GM06990 (cell line): ENCODE results near the gene UBE2U.

Experiments used
- DNase-seq: peaks from one replicate; pipeline ENCODE4 v3.0.0-alpha.2; 2011; ENCODE audit not compliant: insufficient read length; ENCODE audit errors: extremely low read depth
- H3K27me3 ChIP-seq: replicated peaks from 2 replicates; pipeline ENCODE4 v1.6.0; 2011; ENCODE audit warnings: low read length; ENCODE audit not compliant: control insufficient read depth, insufficient read depth
- H3K36me3 ChIP-seq: 2 replicates; pipeline ENCODE4 v1.5.1; 2011; ENCODE audit warnings: low read length; ENCODE audit not compliant: control insufficient read depth, insufficient read depth
- H3K4me3 ChIP-seq: replicated peaks from 2 replicates; pipeline ENCODE4 v1.5.1; 2011; ENCODE audit warnings: low read depth, mild to moderate bottlenecking, control low read depth, low read length
- CTCF ChIP-seq: IDR thresholded peaks from 2 replicates; pipeline ENCODE4 v1.5.1; 2011; ENCODE audit warnings: low read length, control low read depth, mild to moderate bottlenecking, inconsistent platforms; ENCODE audit not compliant: insufficient read depth, poor library complexity, severe bottlenecking

UBE2U gene

GRCh38 chr1:64240206-64240605, 36.8 kb downstream of the UBE2U start:
- TF ChIP-seq CTCF = no peak
- H3K36me3 ChIP-seq = no peaks in the 10 kb centered on the region
- no peak overlapping the region for H3K4me3 ChIP-seq
- H3K27me3 ChIP-seq = no peaks in the 10 kb centered on the region
- no peak for DNase-seq

- no peaks in the 10 kb centered on the region for H3K36me3 ChIP-seq
- H3K27me3 ChIP-seq = no peaks in the 10 kb centered on the region
- no peak for DNase-seq
Observed at GRCh38 chr1:64241069-64241468, 37.6 kb downstream of the UBE2U start.

DNA sequence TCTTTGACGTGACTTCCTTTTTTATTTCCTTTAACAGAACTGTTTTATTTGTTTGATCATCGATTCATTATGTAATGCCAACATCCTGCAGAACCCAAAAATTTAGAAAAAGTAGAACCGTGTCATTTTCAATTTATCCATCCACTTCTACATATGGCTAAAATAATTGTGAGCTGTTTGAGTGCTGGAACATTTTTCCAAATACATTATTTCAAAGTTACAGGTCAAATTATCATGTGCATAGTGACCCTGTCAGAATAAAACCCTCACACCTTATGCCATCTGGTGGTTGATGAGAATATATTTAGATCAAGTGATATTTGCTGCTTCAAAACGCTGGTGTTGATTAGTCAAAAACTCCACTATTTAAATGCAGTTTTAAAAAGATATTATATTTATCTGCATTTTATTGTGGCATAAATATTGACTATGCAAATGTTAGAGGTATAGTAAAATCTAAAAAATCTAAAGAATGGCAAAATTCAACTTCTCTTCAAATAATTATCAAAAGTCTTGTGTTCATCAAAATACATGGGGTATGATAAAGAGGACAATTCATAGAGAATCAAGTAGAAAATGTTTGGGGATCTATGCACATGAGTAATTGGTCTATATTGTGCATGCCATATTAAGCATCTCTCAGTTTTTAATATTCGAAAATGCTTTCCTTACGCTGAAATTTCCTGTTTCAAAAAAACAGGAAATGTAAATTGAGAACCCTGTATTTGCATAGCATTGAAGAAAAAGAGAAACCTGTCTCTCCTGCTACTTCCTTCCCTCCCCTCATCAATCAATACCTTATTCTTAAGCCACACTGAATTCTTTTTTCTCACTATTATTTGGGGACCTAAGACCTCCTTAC, 39.7 kb downstream of the UBE2U start:
- no peak for DNase-seq
- Histone ChIP-seq H3K4me3 (no peak overlapping the region), H3K27me3 (no peaks in the 10 kb centered on the region; the same call in 1 of the 2 replicates), H3K36me3 (no peaks in the 10 kb centered on the region)
- TF ChIP-seq CTCF = no peak

More at GRCh38 chr1:64241069-64241468, 37.6 kb downstream of the UBE2U start:
- H3K4me3 ChIP-seq = no peak overlapping the region
- TF ChIP-seq CTCF = no peak

DNA sequence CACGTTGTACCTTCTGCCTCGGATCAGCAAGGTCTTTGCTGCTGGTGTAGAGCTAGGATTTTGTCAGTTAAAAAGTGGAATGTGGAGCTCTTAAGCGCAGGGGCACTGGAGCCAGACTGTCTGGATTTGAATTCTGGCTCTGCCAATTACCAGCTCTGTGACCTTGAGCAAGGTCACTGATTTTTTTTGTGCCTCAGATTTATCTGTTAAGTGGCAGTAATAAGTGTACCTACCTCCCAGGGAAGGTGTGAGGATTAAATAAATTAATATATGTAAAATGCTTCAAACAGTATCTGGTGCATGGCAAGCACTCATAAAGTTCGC, 40.3 kb downstream of the UBE2U start:
- no peaks in the 10 kb centered on the region for H3K36me3 ChIP-seq
- no peak for TF ChIP-seq CTCF
- no peaks in the 10 kb centered on the region; the same call in 1 of the 2 replicates for H3K27me3 ChIP-seq
- DNase-seq = no peak
- no peak overlapping the region for H3K4me3 ChIP-seq

DNA sequence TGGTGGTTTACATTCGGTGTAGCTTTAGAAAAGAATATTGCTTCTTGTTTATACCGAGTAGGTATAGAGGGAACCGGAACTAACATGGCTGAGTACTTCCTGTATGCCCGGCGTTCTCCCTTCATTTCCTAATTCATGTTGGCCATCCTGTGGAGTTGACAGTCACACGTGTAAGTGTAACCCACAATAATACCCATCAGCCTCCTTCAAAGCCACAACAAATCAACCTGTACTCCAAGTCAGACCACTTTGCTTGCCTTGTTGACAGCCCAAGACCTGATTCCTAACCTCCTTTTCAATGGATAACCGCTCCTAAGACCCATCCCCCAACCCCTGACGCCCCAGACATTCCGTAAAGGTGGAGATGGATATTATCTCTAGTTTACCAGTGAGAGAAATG, 42.1 kb downstream of the UBE2U start:
- no peak for TF ChIP-seq CTCF
- DNase-seq = no peak
- no peaks in the 10 kb centered on the region for H3K36me3 ChIP-seq
- no peaks in the 10 kb centered on the region; the same call in 1 of the 2 replicates for H3K27me3 ChIP-seq
- H3K4me3 ChIP-seq = no peak overlapping the region
